GM18511 (cell line): ENCODE results near the gene GINM1.

Source experiments
- ATAC-seq: cut with Tn5 transposase; IDR thresholded peaks from one replicate; pipeline ENCODE4 v1.9.1; 2021; ENCODE audit warnings: mild to moderate bottlenecking, moderate library complexity; ENCODE audit not compliant: unreplicated experiment

Gene GINM1

DNA sequence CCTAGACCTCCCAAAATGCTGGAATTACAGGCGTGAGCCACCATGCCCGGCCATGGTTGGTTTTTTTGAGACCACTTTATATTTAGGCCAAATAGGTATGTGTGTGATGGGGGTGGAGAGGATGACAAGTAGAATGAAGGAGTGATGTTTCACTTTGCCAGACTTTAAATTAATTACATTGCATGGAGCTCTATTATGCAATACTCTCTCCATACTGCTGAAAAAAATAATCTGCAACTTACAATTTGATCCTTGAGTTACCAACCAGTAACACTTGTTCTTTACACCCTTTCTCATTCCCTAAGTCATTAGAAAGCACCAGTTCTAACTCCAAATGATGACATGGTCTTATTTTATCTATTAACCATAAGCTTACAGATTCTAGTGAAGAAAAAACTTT is 26.8 kb downstream of the GINM1 start:
- no peak for ATAC-seq

DNA sequence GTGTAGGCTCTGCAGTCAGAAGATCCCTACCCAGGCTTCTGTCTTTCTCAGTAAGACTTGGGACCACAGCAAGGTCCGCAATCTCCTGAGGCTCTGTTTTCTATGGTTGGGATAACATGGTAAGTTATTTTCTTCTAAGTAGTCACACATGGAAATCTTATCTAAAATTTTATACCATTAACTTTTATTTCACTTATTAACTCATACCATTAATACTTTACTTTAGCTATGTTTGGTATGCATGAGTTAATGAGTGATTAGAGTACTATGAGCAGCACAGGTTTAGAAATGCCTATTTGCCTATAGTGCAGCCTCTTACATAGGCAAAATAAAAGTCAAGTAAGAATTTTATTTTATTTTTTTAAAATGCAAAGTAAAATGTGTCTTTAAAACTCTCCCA is 27.2 kb downstream of the GINM1 start:
- ATAC-seq = no peak

DNA sequence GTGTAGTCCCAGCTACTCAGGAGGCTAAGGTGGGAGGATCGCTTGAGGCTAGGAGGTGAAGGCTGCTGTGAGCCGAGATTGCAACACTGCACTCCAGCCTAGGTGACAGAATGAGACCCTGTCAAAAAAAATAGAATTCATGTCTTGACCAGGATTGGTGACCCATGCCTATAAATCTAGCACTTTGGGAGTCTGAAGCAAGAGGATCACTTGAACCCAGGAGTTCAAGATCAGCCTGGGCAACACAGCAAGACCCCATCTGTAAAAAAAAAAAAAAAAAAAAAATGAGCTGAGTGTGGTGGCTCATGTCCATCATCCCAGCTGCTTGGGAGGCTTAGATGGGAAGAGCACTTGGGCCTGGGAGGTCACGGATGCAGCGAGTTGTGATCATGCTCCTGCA is 34.3 kb downstream of the GINM1 start:
- ATAC-seq = no peak

DNA sequence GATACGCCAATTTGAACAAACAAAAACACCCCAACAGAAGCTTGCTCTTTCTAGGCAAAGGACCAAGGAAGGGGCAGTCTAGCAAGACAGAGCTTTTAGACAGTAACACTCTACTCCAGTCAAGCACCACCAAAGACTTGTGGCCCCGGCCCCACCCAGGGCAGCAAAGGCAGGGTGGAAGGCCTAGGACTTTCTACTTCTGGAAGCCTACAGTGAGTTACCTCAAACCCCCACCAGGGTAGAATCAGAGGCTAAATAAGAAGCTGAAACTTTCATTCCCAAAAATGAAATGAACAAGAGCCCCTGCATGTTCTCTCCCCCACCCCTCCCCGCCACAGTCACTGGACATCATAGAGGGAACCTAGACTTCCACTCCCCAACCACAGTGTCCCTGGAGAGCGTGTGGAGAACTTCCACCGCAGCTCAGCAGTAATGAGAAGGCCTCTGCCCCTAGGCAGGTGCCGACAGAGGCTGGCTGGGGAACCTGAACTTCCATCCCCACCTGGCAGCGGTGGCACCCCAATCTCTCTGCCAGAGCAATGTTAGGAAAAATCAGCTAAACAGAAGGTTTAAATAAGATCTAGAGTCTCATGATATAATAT is 42.3 kb downstream of the GINM1 start:
- no peak for ATAC-seq

DNA sequence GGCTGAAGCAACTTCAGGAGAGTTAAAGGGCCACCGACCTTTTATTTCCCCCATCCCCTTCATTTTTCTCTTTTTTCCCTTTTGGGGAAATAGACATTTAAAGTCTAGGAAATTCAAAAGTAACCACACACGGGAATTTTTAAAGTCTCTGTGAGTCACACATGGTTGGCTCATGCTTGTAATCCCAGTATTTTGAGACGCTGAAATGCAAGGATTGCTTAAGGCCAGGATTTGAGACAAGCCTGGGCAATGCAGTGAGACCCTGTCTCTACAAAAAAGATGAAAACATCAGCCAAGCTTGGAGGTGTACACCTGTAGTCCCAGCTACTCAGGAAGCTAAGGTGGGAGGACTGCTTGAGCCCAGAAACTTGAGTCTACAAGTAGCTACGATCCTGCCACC is 48.2 kb downstream of the GINM1 start:
- no peak for ATAC-seq

DNA sequence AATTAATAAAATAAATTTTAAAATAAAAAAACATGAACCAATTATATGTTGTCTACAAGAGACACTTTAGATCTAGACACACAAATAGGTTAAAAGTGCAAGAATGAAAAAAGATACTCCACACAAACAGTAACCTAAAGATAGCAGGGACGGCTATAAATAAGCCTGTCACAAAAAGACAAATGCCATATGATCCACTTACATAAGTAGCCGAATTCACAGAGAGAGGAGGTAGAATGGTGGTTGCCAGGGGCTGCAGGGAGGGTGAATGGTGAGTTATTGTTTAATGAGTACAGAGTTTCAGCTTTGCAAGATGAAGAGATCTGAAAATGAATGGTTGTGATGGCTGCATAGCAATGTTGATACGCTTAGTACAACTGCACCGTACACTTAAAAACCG is 49.6 kb downstream of the GINM1 start:
- ATAC-seq = no peak

DNA sequence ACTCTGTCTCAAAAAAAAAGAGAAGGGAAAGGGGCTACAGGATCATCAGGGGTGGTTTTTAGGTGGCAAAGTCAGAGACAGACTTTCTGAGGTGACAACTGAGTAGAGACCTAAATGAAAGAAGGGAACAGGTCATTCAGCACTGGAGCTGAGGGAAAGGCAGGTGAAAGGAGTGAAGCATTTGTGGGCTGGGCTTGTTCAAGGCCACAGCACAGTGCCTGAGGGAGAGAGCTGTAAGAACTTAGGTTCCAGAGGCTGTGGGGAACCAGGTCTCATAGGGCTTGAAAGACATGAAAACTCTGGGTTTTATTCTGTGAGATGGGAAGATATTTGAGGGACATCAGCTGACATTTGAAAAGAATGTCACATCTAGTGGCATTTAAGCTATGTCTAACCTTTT is 61.5 kb downstream of the GINM1 start:
- no peak for ATAC-seq

DNA sequence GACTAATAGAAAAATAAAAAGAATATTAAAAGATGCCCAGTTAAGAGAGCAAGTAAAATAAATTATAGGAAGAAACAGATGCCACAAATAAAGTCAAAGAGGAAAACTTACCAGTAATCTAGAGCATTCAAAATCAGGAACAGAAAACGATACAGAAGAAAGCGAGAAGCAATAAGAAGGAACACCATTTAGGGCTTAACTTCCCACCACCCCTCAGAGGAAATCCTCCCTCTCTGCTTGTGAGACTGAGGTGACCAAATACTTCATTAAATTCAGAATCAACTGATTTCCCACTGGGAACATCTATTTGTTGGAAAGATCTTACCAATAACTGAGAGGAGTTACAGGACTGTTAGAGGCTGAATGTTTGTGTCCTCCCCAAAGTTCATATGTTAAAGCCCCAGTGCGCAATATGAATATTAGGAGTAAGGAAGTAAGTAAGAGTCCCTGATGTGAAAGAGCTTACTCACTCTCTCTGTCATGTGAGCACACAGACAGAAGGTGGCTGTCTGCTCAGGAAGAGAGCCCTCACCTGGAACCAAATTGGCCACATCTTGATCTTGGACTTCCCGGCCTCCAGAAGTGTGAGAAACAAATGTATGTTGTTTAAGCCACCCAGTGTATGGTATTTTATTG is 62.8 kb downstream of the GINM1 start:
- ATAC-seq = peak; percentile 93

DNA sequence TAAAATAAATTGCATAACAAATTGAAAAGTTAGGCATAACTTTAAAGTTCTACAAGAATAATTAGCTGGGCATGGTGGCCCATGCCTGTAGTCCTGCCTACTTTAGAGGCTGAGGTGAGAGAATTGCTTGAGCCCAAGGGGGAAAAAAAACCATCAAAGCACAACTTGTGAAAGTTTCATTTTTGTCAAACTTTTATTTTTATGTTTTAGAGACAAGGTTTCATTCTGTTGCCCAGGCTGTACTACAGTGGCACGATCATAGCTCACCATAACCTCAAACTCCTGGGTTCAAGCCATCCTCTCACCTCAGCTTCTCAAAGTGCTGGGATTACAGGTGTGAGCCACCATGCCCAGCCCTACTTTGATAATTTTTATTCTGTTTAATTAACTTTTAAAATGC is 68.1 kb downstream of the GINM1 start:
- no peak for ATAC-seq

DNA sequence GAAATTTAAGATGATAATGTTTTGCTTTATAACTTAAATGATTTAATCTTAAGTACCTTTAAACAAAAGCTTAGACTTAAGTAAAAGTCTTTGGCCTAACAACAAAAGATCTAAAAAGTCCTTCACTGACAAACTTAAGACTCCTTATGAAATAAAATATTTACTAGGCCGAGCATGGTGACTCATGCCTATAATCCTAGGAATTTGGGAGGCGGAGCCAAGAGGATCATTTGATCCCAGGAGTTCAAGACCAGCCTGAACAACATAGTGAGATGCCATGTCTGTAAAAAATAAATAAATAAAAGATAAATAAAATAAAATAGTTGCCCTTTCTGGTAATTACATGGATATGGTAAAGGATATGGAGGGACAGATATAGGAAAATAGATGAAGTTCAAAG is 69.9 kb downstream of the GINM1 start:
- no peak for ATAC-seq
